ENCODE measurements around the gene GDF10.

GRCh38 chr10:47320812-47321211 is 20.8 kb downstream of the GDF10 start:
- TF ChIP-seq, protein P1, sequence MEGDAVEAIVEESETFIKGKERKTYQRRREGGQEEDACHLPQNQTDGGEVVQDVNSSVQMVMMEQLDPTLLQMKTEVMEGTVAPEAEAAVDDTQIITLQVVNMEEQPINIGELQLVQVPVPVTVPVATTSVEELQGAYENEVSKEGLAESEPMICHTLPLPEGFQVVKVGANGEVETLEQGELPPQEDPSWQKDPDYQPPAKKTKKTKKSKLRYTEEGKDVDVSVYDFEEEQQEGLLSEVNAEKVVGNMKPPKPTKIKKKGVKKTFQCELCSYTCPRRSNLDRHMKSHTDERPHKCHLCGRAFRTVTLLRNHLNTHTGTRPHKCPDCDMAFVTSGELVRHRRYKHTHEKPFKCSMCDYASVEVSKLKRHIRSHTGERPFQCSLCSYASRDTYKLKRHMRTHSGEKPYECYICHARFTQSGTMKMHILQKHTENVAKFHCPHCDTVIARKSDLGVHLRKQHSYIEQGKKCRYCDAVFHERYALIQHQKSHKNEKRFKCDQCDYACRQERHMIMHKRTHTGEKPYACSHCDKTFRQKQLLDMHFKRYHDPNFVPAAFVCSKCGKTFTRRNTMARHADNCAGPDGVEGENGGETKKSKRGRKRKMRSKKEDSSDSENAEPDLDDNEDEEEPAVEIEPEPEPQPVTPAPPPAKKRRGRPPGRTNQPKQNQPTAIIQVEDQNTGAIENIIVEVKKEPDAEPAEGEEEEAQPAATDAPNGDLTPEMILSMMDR (IDR thresholded peaks at IDR 0.05; ENCODE audit: poor library complexity, severe bottlenecking) = no peak
- TF ChIP-seq POLR2AphosphoS5 (IDR thresholded peaks at IDR 0.05) (no peak), MXI1 (conservative IDR thresholded peaks at IDR 0.05; ENCODE audit: poor library complexity, severe bottlenecking) (no peak), SMC3 (conservative IDR thresholded peaks at IDR 0.05; ENCODE audit: poor library complexity) (no peak)
- TF ChIP-seq, protein P2, sequence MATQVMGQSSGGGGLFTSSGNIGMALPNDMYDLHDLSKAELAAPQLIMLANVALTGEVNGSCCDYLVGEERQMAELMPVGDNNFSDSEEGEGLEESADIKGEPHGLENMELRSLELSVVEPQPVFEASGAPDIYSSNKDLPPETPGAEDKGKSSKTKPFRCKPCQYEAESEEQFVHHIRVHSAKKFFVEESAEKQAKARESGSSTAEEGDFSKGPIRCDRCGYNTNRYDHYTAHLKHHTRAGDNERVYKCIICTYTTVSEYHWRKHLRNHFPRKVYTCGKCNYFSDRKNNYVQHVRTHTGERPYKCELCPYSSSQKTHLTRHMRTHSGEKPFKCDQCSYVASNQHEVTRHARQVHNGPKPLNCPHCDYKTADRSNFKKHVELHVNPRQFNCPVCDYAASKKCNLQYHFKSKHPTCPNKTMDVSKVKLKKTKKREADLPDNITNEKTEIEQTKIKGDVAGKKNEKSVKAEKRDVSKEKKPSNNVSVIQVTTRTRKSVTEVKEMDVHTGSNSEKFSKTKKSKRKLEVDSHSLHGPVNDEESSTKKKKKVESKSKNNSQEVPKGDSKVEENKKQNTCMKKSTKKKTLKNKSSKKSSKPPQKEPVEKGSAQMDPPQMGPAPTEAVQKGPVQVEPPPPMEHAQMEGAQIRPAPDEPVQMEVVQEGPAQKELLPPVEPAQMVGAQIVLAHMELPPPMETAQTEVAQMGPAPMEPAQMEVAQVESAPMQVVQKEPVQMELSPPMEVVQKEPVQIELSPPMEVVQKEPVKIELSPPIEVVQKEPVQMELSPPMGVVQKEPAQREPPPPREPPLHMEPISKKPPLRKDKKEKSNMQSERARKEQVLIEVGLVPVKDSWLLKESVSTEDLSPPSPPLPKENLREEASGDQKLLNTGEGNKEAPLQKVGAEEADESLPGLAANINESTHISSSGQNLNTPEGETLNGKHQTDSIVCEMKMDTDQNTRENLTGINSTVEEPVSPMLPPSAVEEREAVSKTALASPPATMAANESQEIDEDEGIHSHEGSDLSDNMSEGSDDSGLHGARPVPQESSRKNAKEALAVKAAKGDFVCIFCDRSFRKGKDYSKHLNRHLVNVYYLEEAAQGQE (IDR thresholded peaks at IDR 0.05; ENCODE audit: borderline replicate concordance) = no peak

All from neural cell (in vitro differentiated cells).